Activated CD4-positive, alpha-beta T cell treated with anti-CD3 and anti-CD28 coated beads for 36 hours (primary cell): Measurements from ENCODE around the gene ITGBL1. TPM values are rescaled to one million over a fixed set of nuclear protein-coding genes. Genes with fewer than 3 reads are reported as not detected.

Experiments used
- ATAC-seq: fragments of 200-7000 bp; cut with Tn5 transposase; one replicate; pipeline ENCODE4 v1.10.0; 2021; ENCODE audit warnings: mild to moderate bottlenecking, moderate library complexity
- CTCF ChIA-PET: fragments of 350-600 bp; sonication (Branson Sonifier 250); formaldehyde crosslinking; loops from one replicate; lab custom pipeline; 2021; ENCODE audit warnings: antibody characterized with exemption; lab: Charles Lee
- POLR2A ChIA-PET: fragments of 350-600 bp; sonication (Branson Sonifier 250); formaldehyde crosslinking; loops from one replicate; lab custom pipeline; 2021; ENCODE audit warnings: antibody characterized with exemption, inconsistent platforms; lab: Charles Lee
- DNase-seq: peaks from one replicate; pipeline ENCODE4 v3.0.0-alpha.2; 2020
- H3K27ac Mint-ChIP-seq: one replicate; pipeline ENCODE4 v1.8.0; 2021; ENCODE audit warnings: mixed read lengths
- H3K27me3 Mint-ChIP-seq: one replicate; pipeline ENCODE4 v1.8.0; 2021; ENCODE audit warnings: mixed read lengths
- H3K36me3 Mint-ChIP-seq: one replicate; pipeline ENCODE4 v1.8.0; 2021; ENCODE audit warnings: low read depth, mixed read lengths
- H3K4me1 Mint-ChIP-seq: one replicate; pipeline ENCODE4 v1.8.0; 2021; ENCODE audit warnings: mixed read lengths
- H3K4me3 Mint-ChIP-seq: one replicate; pipeline ENCODE4 v1.8.0; 2021; ENCODE audit warnings: mild to moderate bottlenecking, moderate library complexity, mixed read lengths
- H3K9me3 Mint-ChIP-seq: one replicate; pipeline ENCODE4 v1.8.0; 2021; ENCODE audit warnings: low read depth, mixed read lengths
- intact Hi-C, 2 experiments: fragments of 100-400 bp; cut with DNase I in 1 of 2; cut with micrococcal nuclease in 1 of 2; formaldehyde crosslinking; loops; one replicate each; pipeline versions ENCODE4 v1.14.2 to v1.15.1; 2022 to 2024; cut with DNase I, micrococcal nuclease
- total RNA-seq, 2 experiments: library from RNA; stranded (reverse); gene quantifications; one replicate each; pipeline ENCODE4 v1.2.3, GENCODE V29; 2021

ITGBL1 gene
- total RNA-seq, 2 experiments from 2014 or later, result not detected

DNA sequence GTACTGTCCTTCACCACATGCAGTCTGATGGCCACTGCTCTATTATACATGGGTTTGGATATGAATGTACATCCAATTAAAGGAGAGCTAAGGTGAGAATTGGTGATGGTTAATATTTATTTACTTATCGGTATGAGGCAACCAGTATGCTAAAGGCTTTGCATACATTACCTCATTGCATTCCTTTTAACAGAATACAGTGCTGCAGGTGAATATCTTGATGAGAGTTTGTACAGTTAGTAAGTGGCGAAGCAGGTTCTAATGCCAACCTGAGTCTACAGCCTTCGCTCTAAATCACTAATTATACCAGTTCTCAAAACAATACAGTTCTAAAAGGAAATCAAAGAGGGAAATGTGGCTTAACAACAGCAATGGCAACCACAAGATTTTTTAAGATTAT is 284.1 kb downstream of the ITGBL1 start:
- intact Hi-C loops, result no loop called here
- DNase-seq (no peak), ATAC-seq (no peak)
- ChIA-PET POLR2A (no interaction called here), CTCF (no interaction called here)
- Mint-ChIP-seq H3K27ac (no peak overlapping the region), H3K4me3 (no peak overlapping the region), H3K36me3 (no peaks in the 10 kb centered on the region), H3K9me3 (no peaks in the 10 kb centered on the region), H3K27me3 (peaks cover 2% of the 10 kb centered on the region), H3K4me1 (no peaks in the 10 kb centered on the region)

DNA sequence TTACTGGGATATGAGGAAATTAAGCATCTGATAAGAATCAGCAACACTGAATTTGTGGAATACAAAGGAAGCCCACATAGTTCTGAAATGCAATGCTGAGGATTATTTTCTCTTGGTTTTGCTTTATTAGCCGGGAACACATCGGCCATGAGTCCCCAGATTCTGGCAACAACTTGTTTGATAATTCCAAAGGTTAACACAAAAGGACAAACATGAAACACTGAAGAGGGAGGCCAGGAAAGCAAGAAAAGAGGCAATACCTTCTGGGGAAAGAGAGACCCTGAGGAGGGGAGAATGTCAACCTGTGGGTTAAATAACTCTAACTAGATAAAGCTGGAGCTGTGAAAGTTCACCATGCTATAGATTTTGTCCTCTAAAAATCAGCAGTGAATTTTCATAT is 285.9 kb downstream of the ITGBL1 start:
- H3K27ac Mint-ChIP-seq, result no peak overlapping the region
- no peaks in the 10 kb centered on the region for H3K27me3 Mint-ChIP-seq
- H3K36me3 Mint-ChIP-seq, result no peaks in the 10 kb centered on the region
- intact Hi-C loops, result no loop called here
- ATAC-seq (no peak), DNase-seq (no peak)
- no peak overlapping the region for H3K4me3 Mint-ChIP-seq
- no peaks in the 10 kb centered on the region for H3K9me3 Mint-ChIP-seq
- no peaks in the 10 kb centered on the region for H3K4me1 Mint-ChIP-seq
- CTCF ChIA-PET, result no interaction called here
- POLR2A ChIA-PET, result no interaction called here

DNA sequence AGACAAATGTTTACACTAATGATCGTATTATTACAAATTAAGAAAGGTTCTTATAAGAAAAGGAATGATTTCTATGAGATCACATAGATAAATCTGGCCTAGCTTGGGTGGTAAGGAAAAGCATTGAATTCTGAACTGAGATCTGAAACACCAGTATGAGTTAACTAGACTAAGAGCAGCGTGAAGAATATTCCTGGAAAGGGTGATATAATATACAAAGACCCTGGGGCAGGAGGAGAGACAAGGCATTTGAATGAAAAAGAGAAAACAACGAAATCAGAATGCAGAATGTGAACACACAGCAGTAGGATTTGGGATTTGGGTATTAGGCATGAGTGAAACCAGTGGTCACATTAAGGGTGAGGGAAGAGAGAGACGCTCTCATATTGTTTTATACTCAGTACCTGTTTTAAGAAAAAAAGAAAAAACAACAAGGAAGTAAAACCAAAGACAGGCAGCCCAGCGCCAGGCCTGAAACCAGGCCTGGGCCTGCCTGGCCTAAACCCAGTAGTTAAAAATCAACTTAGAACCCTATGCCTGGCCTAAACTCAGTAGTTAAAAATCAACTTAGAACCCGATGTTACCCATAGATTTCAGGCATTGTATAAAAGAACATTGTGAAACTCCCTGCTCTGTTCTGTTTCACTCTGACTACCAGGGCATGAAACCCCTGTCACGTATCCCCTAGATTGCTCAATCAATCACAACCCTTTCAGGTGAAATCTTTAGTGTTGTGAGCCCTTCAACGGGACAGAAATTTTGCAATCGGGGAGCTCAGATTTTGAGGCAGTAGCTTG is 287.1 kb downstream of the ITGBL1 start:
- H3K4me1 Mint-ChIP-seq, result no peaks in the 10 kb centered on the region
- DNase-seq, result no peak
- no peak overlapping the region for H3K27ac Mint-ChIP-seq
- peaks cover 2% of the 10 kb centered on the region for H3K27me3 Mint-ChIP-seq
- POLR2A ChIA-PET, result no interaction called here
- intact Hi-C loops, result no loop called here
- H3K9me3 Mint-ChIP-seq, result no peaks in the 10 kb centered on the region
- no peak for ATAC-seq
- no peak overlapping the region for H3K4me3 Mint-ChIP-seq
- CTCF ChIA-PET, result no interaction called here
- no peaks in the 10 kb centered on the region for H3K36me3 Mint-ChIP-seq

DNA sequence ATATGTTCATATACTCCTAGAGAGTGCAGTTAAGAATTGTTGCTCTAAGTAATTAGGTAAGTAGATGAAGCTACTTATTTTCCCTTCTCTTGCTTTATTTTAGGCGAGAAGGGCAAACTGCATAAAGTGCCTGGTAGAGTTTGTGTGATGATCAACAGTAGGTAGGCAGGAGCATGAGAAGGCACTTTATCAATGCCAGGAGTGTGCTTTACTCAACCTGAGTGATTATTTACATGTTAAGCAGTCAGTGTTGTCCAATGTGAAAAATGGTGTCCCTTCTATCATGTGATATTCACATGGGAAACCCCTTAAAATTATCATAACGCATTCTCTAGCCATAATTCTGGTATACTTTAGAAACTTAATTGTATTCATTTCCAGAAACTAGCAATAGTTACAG is 294.0 kb downstream of the ITGBL1 start:
- intact Hi-C loops, result no loop called here
- Mint-ChIP-seq H3K36me3 (no peaks in the 10 kb centered on the region), H3K4me1 (no peaks in the 10 kb centered on the region), H3K27ac (no peak overlapping the region), H3K27me3 (peaks cover 10% of the 10 kb centered on the region), H3K9me3 (no peaks in the 10 kb centered on the region), H3K4me3 (no peak overlapping the region)
- ATAC-seq (no peak), DNase-seq (no peak)
- ChIA-PET CTCF (no interaction called here), POLR2A (no interaction called here)

- POLR2A ChIA-PET, result no interaction called here
- Mint-ChIP-seq H3K36me3 (no peaks in the 10 kb centered on the region), H3K4me1 (no peaks in the 10 kb centered on the region), H3K27ac (no peak overlapping the region), H3K9me3 (no peaks in the 10 kb centered on the region), H3K4me3 (no peak overlapping the region), H3K27me3 (peaks cover 10% of the 10 kb centered on the region)
- ATAC-seq (no peak), DNase-seq (no peak)
- intact Hi-C loops, result no loop called here
- CTCF ChIA-PET, result no interaction called here
Observed at GRCh38 chr13:101747039-101747438, 294.6 kb downstream of the ITGBL1 start.

DNA sequence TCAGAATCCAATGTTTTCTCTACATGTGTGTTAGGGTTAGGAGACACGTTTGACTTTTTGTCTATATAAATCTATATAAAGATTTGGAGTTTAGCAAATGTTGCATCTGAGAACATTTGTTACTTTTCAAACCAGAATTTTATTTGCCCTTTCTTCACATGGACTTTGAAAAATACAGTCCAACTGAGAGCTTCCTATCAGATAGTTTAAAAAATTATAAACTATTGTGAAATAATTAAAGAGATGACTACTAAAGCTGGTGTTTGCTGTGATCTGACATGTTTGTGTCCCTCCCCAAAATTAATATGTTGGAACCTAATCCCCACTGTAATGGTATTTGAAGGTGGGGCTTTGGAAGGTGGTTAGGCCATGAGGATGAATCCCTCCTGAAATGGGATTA is 297.1 kb downstream of the ITGBL1 start:
- intact Hi-C loops, result no loop called here

DNA sequence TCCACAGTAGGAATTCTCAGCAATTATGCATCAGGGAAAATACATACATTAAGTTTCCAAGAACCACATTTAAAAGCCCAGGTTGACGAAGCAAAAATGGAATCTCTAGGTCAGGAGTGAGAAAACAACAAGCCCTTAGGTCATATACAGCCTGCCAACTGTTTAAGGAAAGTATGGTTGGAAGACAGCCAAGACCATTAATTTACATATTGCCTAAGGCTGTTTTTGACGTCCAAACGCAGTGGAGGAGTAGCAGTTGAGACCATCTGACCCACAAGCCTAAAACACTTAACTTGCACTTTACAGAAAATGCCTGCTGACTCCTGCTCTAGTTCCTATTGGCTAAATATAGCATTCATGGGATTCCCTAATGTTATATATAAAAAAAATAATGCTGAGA is 299.0 kb downstream of the ITGBL1 start:
- Mint-ChIP-seq H3K9me3 (no peaks in the 10 kb centered on the region), H3K27ac (no peak overlapping the region), H3K4me1 (no peaks in the 10 kb centered on the region), H3K4me3 (no peak overlapping the region), H3K27me3 (peaks cover 8% of the 10 kb centered on the region), H3K36me3 (no peaks in the 10 kb centered on the region)
- POLR2A ChIA-PET, result no interaction called here
- CTCF ChIA-PET, result no interaction called here
- ATAC-seq (no peak), DNase-seq (no peak)
- intact Hi-C loops, result no loop called here

More for the DNA sequence above, 297.1 kb downstream of the ITGBL1 start:
- DNase-seq, result no peak
- H3K27me3 Mint-ChIP-seq, result peaks cover 8% of the 10 kb centered on the region
- no peaks in the 10 kb centered on the region for H3K9me3 Mint-ChIP-seq
- ChIA-PET CTCF (no interaction called here), POLR2A (no interaction called here)
- no peak overlapping the region for H3K27ac Mint-ChIP-seq
- no peaks in the 10 kb centered on the region for H3K36me3 Mint-ChIP-seq
- no peak for ATAC-seq
- H3K4me1 Mint-ChIP-seq, result no peaks in the 10 kb centered on the region
- no peak overlapping the region for H3K4me3 Mint-ChIP-seq

DNA sequence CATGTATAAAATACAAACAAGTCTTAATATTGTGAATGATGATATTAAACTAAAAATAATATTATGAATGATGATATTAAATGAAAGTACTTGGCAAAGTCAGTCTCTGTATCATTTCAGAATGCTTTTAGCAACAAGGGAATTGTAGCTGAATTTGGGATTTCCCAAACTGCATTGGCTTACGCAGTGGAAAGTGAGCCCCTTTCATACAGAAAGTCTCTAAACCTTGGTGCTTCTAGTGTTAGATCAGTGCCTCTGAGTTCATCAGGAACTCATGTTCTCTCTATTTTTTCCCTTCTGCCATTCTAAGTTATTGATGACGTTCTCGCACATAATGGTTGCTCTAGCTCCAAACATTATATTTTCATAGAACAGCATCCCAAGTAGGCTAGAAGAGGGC is 300.0 kb downstream of the ITGBL1 start:
- no peak for ATAC-seq
- ChIA-PET POLR2A (no interaction called here), CTCF (no interaction called here)
- no peaks in the 10 kb centered on the region for H3K4me1 Mint-ChIP-seq
- DNase-seq, result no peak
- H3K9me3 Mint-ChIP-seq, result no peaks in the 10 kb centered on the region
- intact Hi-C loops, result no loop called here
- no peak overlapping the region for H3K4me3 Mint-ChIP-seq
- H3K27me3 Mint-ChIP-seq, result peaks cover 8% of the 10 kb centered on the region
- no peak overlapping the region for H3K27ac Mint-ChIP-seq
- no peaks in the 10 kb centered on the region for H3K36me3 Mint-ChIP-seq

GRCh38 chr13:101755228-101755887 is 302.9 kb downstream of the ITGBL1 start:
- Mint-ChIP-seq H3K27ac (no peak overlapping the region), H3K9me3 (no peaks in the 10 kb centered on the region), H3K36me3 (no peaks in the 10 kb centered on the region), H3K4me1 (no peaks in the 10 kb centered on the region), H3K4me3 (no peak overlapping the region), H3K27me3 (peaks cover 7% of the 10 kb centered on the region)
- ChIA-PET CTCF (no interaction called here), POLR2A (no interaction called here)
- intact Hi-C loops, result loop anchor here in 1 of 2 experiments (5.0 kb wide), 1 partner anchor 608 kb away; no protein-coding TSS in a partner anchor
- ATAC-seq, result no peak
- no peak for DNase-seq

DNA sequence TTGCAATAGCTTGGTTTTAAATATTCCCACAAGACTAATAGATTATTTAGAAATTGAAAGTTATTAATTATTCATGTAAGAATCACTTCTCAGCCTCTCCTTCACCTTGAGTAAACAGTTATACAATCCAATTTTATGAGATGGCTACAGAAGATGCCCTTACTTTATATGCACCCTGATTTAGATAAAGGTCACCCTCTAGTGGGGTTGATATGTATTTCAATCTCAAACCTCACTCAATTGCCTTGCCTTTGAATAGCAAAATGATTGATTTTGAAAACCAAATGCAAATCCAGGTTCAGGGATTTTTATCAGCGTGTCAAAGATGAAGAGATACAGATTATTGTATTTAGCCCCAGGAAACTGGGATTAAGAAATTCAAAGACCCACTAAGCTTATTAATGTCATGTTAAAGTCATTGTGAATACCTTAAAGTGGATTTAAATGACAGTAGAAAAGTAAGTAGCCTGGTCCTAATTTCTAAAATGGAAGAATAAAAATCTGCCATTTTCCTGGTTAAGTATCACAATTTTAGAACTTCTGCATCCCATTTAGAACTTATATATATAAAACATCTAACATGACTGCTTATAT is 305.1 kb downstream of the ITGBL1 start:
- CTCF ChIA-PET, result interaction anchor here (0.8 to 2.6 kb wide), 10 partner anchors 13 to 613 kb away, joined by 3 to 11 read pairs (median 4); no protein-coding TSS in a partner anchor
- H3K4me3 Mint-ChIP-seq, result no peak overlapping the region
- H3K4me1 Mint-ChIP-seq, result no peaks in the 10 kb centered on the region
- POLR2A ChIA-PET, result no interaction called here
- H3K27ac Mint-ChIP-seq, result no peak overlapping the region
- intact Hi-C loops, result loop anchor here (1.0 to 5.0 kb wide), 3 partner anchors 243 to 612 kb away; no protein-coding TSS in a partner anchor
- H3K27me3 Mint-ChIP-seq, result peaks cover 11% of the 10 kb centered on the region
- H3K9me3 Mint-ChIP-seq, result no peaks in the 10 kb centered on the region
- no peak for DNase-seq
- no peaks in the 10 kb centered on the region for H3K36me3 Mint-ChIP-seq
- ATAC-seq, result peak; percentile 36

DNA sequence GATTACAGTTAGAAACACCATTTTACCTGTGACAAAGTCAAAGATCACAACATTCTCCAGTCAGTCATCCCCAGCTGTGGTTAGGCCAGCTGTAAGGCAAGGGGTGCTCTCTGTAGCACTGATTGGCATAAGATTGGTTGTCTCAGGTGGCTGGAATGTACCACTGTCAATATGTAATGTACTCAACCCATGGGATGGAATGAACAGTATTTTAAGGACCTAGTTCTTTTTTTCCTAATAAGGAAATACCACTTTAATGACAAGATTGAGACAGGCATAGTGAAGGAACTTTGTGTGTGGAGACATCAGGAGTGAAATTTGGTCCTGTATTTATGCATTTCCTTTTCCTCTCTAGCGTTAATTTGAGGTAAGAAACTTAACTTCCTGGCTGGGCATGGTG is 310.7 kb downstream of the ITGBL1 start:
- no peak for DNase-seq
- intact Hi-C loops, result no loop called here
- Mint-ChIP-seq H3K4me3 (no peak overlapping the region), H3K27ac (no peak overlapping the region), H3K4me1 (no peaks in the 10 kb centered on the region), H3K27me3 (peaks cover 17% of the 10 kb centered on the region), H3K36me3 (no peaks in the 10 kb centered on the region), H3K9me3 (no peaks in the 10 kb centered on the region)
- CTCF ChIA-PET, result no interaction called here
- ATAC-seq, result no peak
- POLR2A ChIA-PET, result no interaction called here
